CD4-positive, CD25-positive, alpha-beta regulatory T cell (primary cell): ENCODE measurements around the gene HTR1E. TPM values are rescaled to one million over a fixed set of nuclear protein-coding genes. Genes with fewer than 3 reads are reported as not detected.

ENCODE experiments used
- ATAC-seq, 2 donors: fragments of 150-1000 bp; cut with Tn5 transposase; one replicate each; pipeline ENCODE4 v1.10.0; 2021; ENCODE audit warnings: low read depth in 2 of 2, moderate number of reproducible peaks in 2 of 2, moderate library complexity in 1 of 2
- DNase-seq, 3 donors: peaks; one replicate each; pipeline versions ENCODE4 v3.0.0 to v3.0.0-alpha.2; 2012 to 2022; ENCODE audit warnings: mixed read lengths in 1 of 3
- H3K27ac ChIP-seq: one replicate; pipeline ENCODE4 v1.7.0; 2013; ENCODE audit warnings: mild to moderate bottlenecking, low read length; ENCODE audit not compliant: insufficient read depth, poor library complexity, severe bottlenecking
- H3K27me3 ChIP-seq: one replicate; pipeline ENCODE4 v1.7.0; 2013; ENCODE audit warnings: low read length; ENCODE audit not compliant: control insufficient read depth, insufficient read depth
- H3K36me3 ChIP-seq: one replicate; pipeline ENCODE4 v1.7.0; 2013; ENCODE audit warnings: mild to moderate bottlenecking, low read length, moderate library complexity; ENCODE audit not compliant: control insufficient read depth, insufficient read depth
- H3K4me1 ChIP-seq: 2 replicates; pipeline ENCODE4 v1.7.0; 2013; ENCODE audit warnings: mild to moderate bottlenecking, low read length; ENCODE audit not compliant: insufficient read depth, control insufficient read depth, poor library complexity, severe bottlenecking
- H3K4me3 ChIP-seq: one replicate; pipeline ENCODE4 v1.7.0; 2013; ENCODE audit warnings: low read depth, mild to moderate bottlenecking, low read length, moderate library complexity
- H3K9me3 ChIP-seq, 2 experiments: 1 replicate in 1 of 2; 2 replicates in 1 of 2; pipeline ENCODE4 v1.7.0; 2013; ENCODE audit warnings: low read length in 2 of 2, mild to moderate bottlenecking in 1 of 2, moderate library complexity in 1 of 2; ENCODE audit not compliant: control insufficient read depth in 2 of 2
- H3K27ac Mint-ChIP-seq, 3 donors: one replicate each; pipeline ENCODE4 v1.8.0; 2020 to 2022; ENCODE audit warnings: mild to moderate bottlenecking in 3 of 3, mixed read lengths in 3 of 3, moderate library complexity in 2 of 3
- H3K27me3 Mint-ChIP-seq: one replicate; pipeline ENCODE4 v1.8.0; 2022; ENCODE audit warnings: mild to moderate bottlenecking, mixed read lengths
- H3K36me3 Mint-ChIP-seq: one replicate; pipeline ENCODE4 v1.8.0; 2020; ENCODE audit warnings: mixed read lengths
- H3K4me1 Mint-ChIP-seq, 4 donors: one replicate each; pipeline ENCODE4 v1.8.0; 2020 to 2022; ENCODE audit warnings: mixed read lengths in 4 of 4, mild to moderate bottlenecking in 1 of 4
- H3K4me3 Mint-ChIP-seq, 4 donors: one replicate each; pipeline ENCODE4 v1.8.0; 2020 to 2022; ENCODE audit warnings: mild to moderate bottlenecking in 4 of 4, mixed read lengths in 4 of 4, moderate library complexity in 3 of 4
- H3K9me3 Mint-ChIP-seq, 7 donors: one replicate each; pipeline ENCODE4 v1.8.0; 2020 to 2022; ENCODE audit warnings: mixed read lengths in 7 of 7, mild to moderate bottlenecking in 3 of 7, moderate library complexity in 2 of 7
- polyA plus RNA-seq, 4 donors: library from polyadenylated mRNA; unstranded; fragments of 300-500 nt; fragmentation: Illumina TruSeq; gene quantifications; one replicate each; pipeline ENCODE4 v1.2.3, GENCODE V29; 2021
- total RNA-seq: library from RNA; stranded (reverse); gene quantifications from one replicate; pipeline ENCODE4 v1.2.3, GENCODE V29; 2022

Gene HTR1E
- total and polyA plus RNA-seq, 5 donors from 2014 or later: not detected

GRCh38 chr6:86936834-86937218, 502 bp upstream of the HTR1E start:
- DNase-seq: no peak
- Mint-ChIP-seq H3K4me3 (no peak overlapping the region), H3K36me3 (no peaks in the 10 kb centered on the region), H3K27me3 (peaks cover 28% of the 10 kb centered on the region), H3K4me1 (no peaks in the 10 kb centered on the region), H3K27ac (peak overlapping the region in 1 of 3 donors; percentile 61), H3K9me3 (peaks cover 0 to 9% (median 0%) of the 10 kb centered on the region in 7 donors)
- peaks cover 10% of the 10 kb centered on the region for H3K27me3 ChIP-seq
- no peaks in the 10 kb centered on the region for H3K4me1 ChIP-seq
- H3K27ac ChIP-seq: no peak overlapping the region
- no peaks in the 10 kb centered on the region for H3K36me3 ChIP-seq
- no peak for ATAC-seq
- no peak overlapping the region for H3K4me3 ChIP-seq
- no peaks in the 10 kb centered on the region for H3K9me3 ChIP-seq

GRCh38 chr6:86938814-86939213, 1.5 kb downstream of the HTR1E start:
- H3K27ac ChIP-seq: no peak overlapping the region
- ATAC-seq: no peak
- H3K27me3 ChIP-seq: peaks cover 10% of the 10 kb centered on the region
- H3K9me3 ChIP-seq: no peaks in the 10 kb centered on the region
- H3K9me3 Mint-ChIP-seq: peaks cover 0 to 9% (median 0%) of the 10 kb centered on the region in 7 donors
- no peak overlapping the region for H3K4me3 ChIP-seq
- no peaks in the 10 kb centered on the region for H3K36me3 ChIP-seq
- no peak overlapping the region for H3K27ac Mint-ChIP-seq
- H3K36me3 Mint-ChIP-seq: no peaks in the 10 kb centered on the region
- H3K4me3 Mint-ChIP-seq: no peak overlapping the region
- H3K4me1 ChIP-seq: no peaks in the 10 kb centered on the region
- H3K27me3 Mint-ChIP-seq: peaks cover 28% of the 10 kb centered on the region
- no peaks in the 10 kb centered on the region for H3K4me1 Mint-ChIP-seq
- DNase-seq: no peak

GRCh38 chr6:86941461-86941860, 4.1 kb downstream of the HTR1E start:
- no peak for DNase-seq
- Mint-ChIP-seq H3K27ac (no peak overlapping the region), H3K9me3 (peaks cover 0 to 9% (median 0%) of the 10 kb centered on the region in 7 donors), H3K4me3 (no peak overlapping the region), H3K27me3 (peaks cover 28% of the 10 kb centered on the region), H3K36me3 (no peaks in the 10 kb centered on the region), H3K4me1 (no peaks in the 10 kb centered on the region)
- no peaks in the 10 kb centered on the region for H3K4me1 ChIP-seq
- no peak for ATAC-seq
- no peak overlapping the region for H3K27ac ChIP-seq
- H3K9me3 ChIP-seq: no peaks in the 10 kb centered on the region
- no peak overlapping the region for H3K4me3 ChIP-seq
- H3K36me3 ChIP-seq: no peaks in the 10 kb centered on the region
- peaks cover 3% of the 10 kb centered on the region for H3K27me3 ChIP-seq

- no peaks in the 10 kb centered on the region for H3K9me3 ChIP-seq
- peaks cover 19% of the 10 kb centered on the region for H3K27me3 Mint-ChIP-seq
These were observed 5.6 kb downstream of the HTR1E start for GRCh38 chr6:86942769-86943516.

GRCh38 chr6:86943819-86944407, 6.6 kb downstream of the HTR1E start:
- peaks cover 9% of the 10 kb centered on the region for H3K27me3 Mint-ChIP-seq
- Histone ChIP-seq H3K9me3 (no peaks in the 10 kb centered on the region), H3K36me3 (no peaks in the 10 kb centered on the region), H3K27me3 (no peaks in the 10 kb centered on the region), H3K4me3 (no peak overlapping the region), H3K4me1 (no peaks in the 10 kb centered on the region), H3K27ac (no peak overlapping the region)
- ATAC-seq (no peak), DNase-seq (no peak)
- H3K9me3 Mint-ChIP-seq: peaks cover 0 to 5% (median 0%) of the 10 kb centered on the region in 7 donors
- no peak overlapping the region for H3K27ac Mint-ChIP-seq
- H3K4me1 Mint-ChIP-seq: no peaks in the 10 kb centered on the region
- H3K36me3 Mint-ChIP-seq: no peaks in the 10 kb centered on the region
- no peak overlapping the region for H3K4me3 Mint-ChIP-seq

More at GRCh38 chr6:86942769-86943516, 5.6 kb downstream of the HTR1E start:
- Histone ChIP-seq H3K4me3 (no peak overlapping the region), H3K36me3 (no peaks in the 10 kb centered on the region), H3K4me1 (no peaks in the 10 kb centered on the region), H3K27me3 (peaks cover 3% of the 10 kb centered on the region), H3K27ac (no peak overlapping the region)
- H3K4me1 Mint-ChIP-seq: no peaks in the 10 kb centered on the region
- no peak overlapping the region for H3K27ac Mint-ChIP-seq
- no peak for DNase-seq
- no peaks in the 10 kb centered on the region for H3K36me3 Mint-ChIP-seq
- no peak for ATAC-seq
- peaks cover 0 to 5% (median 0%) of the 10 kb centered on the region in 7 donors for H3K9me3 Mint-ChIP-seq
- H3K4me3 Mint-ChIP-seq: no peak overlapping the region

- H3K4me1 Mint-ChIP-seq: no peaks in the 10 kb centered on the region
- no peak overlapping the region for H3K27ac Mint-ChIP-seq
- Histone ChIP-seq H3K36me3 (no peaks in the 10 kb centered on the region), H3K27me3 (no peaks in the 10 kb centered on the region), H3K4me3 (no peak overlapping the region), H3K9me3 (no peaks in the 10 kb centered on the region), H3K27ac (no peak overlapping the region), H3K4me1 (no peaks in the 10 kb centered on the region)
- no peak overlapping the region for H3K4me3 Mint-ChIP-seq
- ATAC-seq (no peak), DNase-seq (no peak)
- H3K36me3 Mint-ChIP-seq: no peaks in the 10 kb centered on the region
- H3K9me3 Mint-ChIP-seq: peaks cover 0 to 2% (median 0%) of the 10 kb centered on the region in 7 donors
- peaks cover 6% of the 10 kb centered on the region for H3K27me3 Mint-ChIP-seq
These were observed 12.4 kb downstream of the HTR1E start for GRCh38 chr6:86949771-86950170.

- Mint-ChIP-seq H3K4me1 (no peaks in the 10 kb centered on the region), H3K27ac (no peak overlapping the region), H3K4me3 (no peak overlapping the region), H3K27me3 (peaks cover 6% of the 10 kb centered on the region), H3K36me3 (no peaks in the 10 kb centered on the region), H3K9me3 (peaks cover 0 to 2% (median 0%) of the 10 kb centered on the region in 7 donors)
- Histone ChIP-seq H3K4me1 (no peaks in the 10 kb centered on the region), H3K36me3 (no peaks in the 10 kb centered on the region), H3K4me3 (no peak overlapping the region), H3K27ac (no peak overlapping the region), H3K27me3 (no peaks in the 10 kb centered on the region), H3K9me3 (no peaks in the 10 kb centered on the region)
- ATAC-seq (no peak), DNase-seq (no peak)
These were observed 15.7 kb downstream of the HTR1E start for GRCh38 chr6:86952991-86953390.

- DNase-seq (no peak), ATAC-seq (no peak)
- Histone ChIP-seq H3K9me3 (no peaks in the 10 kb centered on the region), H3K27ac (no peak overlapping the region), H3K4me3 (no peak overlapping the region), H3K4me1 (no peaks in the 10 kb centered on the region), H3K36me3 (no peaks in the 10 kb centered on the region), H3K27me3 (no peaks in the 10 kb centered on the region)
- H3K4me3 Mint-ChIP-seq: no peak overlapping the region
- peaks cover 0 to 2% (median 0%) of the 10 kb centered on the region in 7 donors for H3K9me3 Mint-ChIP-seq
- H3K36me3 Mint-ChIP-seq: no peaks in the 10 kb centered on the region
- H3K27ac Mint-ChIP-seq: no peak overlapping the region
- no peaks in the 10 kb centered on the region for H3K4me1 Mint-ChIP-seq
- H3K27me3 Mint-ChIP-seq: no peaks in the 10 kb centered on the region
These were observed 22.3 kb downstream of the HTR1E start for GRCh38 chr6:86959656-86960055.
